ENCODE measurements around the gene ZNF219. TPM values are rescaled to one million over a fixed set of nuclear protein-coding genes. Genes with fewer than 3 reads are reported as not detected.

Gene ZNF219
- total RNA-seq, 1 experiment from 2014 or later: 45.8 TPM

- no peak for DNase-seq (ENCODE audit: low spot score)
- in situ Hi-C loops (cut with HindIII; ENCODE audit: low sequenced_read_pairs): no loop called here
Measured at GRCh38 chr14:21090194-21090939, 8.1 kb downstream of the ZNF219 start.

- in situ Hi-C loops (cut with HindIII; ENCODE audit: low sequenced_read_pairs): no loop called here
- DNase-seq (ENCODE audit: low spot score): no peak
Measured at GRCh38 chr14:21089877-21090193, 8.6 kb downstream of the ZNF219 start.

GRCh38 chr14:21089271-21089670 lies 9.2 kb downstream of the ZNF219 start:
- DNase-seq (ENCODE audit: low spot score): no peak
- in situ Hi-C loops (cut with HindIII; ENCODE audit: low sequenced_read_pairs): no loop called here

- DNase-seq (ENCODE audit: low spot score): no peak
- in situ Hi-C loops (cut with HindIII; ENCODE audit: low sequenced_read_pairs): no loop called here
Measured at GRCh38 chr14:21088687-21089086, 9.8 kb downstream of the ZNF219 start.

GRCh38 chr14:21087294-21088091 lies 11.0 kb downstream of the ZNF219 start:
- peak; percentile 95 for DNase-seq (ENCODE audit: low spot score)
- in situ Hi-C loops (cut with HindIII; ENCODE audit: low sequenced_read_pairs): no loop called here

GRCh38 chr14:21086908-21087293 lies 11.6 kb downstream of the ZNF219 start:
- in situ Hi-C loops (cut with HindIII; ENCODE audit: low sequenced_read_pairs): no loop called here
- DNase-seq (ENCODE audit: low spot score): no peak

- in situ Hi-C loops (cut with HindIII; ENCODE audit: low sequenced_read_pairs): no loop called here
- DNase-seq (ENCODE audit: low spot score): no peak
Measured at GRCh38 chr14:21084998-21085853, 13.2 kb downstream of the ZNF219 start.

- in situ Hi-C loops (cut with HindIII; ENCODE audit: low sequenced_read_pairs): no loop called here
- DNase-seq (ENCODE audit: low spot score): no peak
Measured at GRCh38 chr14:21084396-21084795, 14.1 kb downstream of the ZNF219 start.

GRCh38 chr14:21083565-21084325 lies 14.7 kb downstream of the ZNF219 start:
- in situ Hi-C loops (cut with HindIII; ENCODE audit: low sequenced_read_pairs): no loop called here
- no peak for DNase-seq (ENCODE audit: low spot score)

GRCh38 chr14:21081521-21082142 lies 16.8 kb downstream of the ZNF219 start:
- in situ Hi-C loops (cut with HindIII; ENCODE audit: low sequenced_read_pairs): no loop called here
- DNase-seq (ENCODE audit: low spot score): no peak

GRCh38 chr14:21078726-21079125 lies 19.7 kb downstream of the ZNF219 start:
- DNase-seq (ENCODE audit: low spot score): no peak
- in situ Hi-C loops (cut with HindIII; ENCODE audit: low sequenced_read_pairs): no loop called here

GRCh38 chr14:21078287-21078686 lies 20.2 kb downstream of the ZNF219 start:
- no peak for DNase-seq (ENCODE audit: low spot score)
- in situ Hi-C loops (cut with HindIII; ENCODE audit: low sequenced_read_pairs): no loop called here

GRCh38 chr14:21077672-21078071 lies 20.8 kb downstream of the ZNF219 start:
- in situ Hi-C loops (cut with HindIII; ENCODE audit: low sequenced_read_pairs): no loop called here
- no peak for DNase-seq (ENCODE audit: low spot score)

GRCh38 chr14:21075719-21076437 lies 22.6 kb downstream of the ZNF219 start:
- DNase-seq (ENCODE audit: low spot score): no peak
- in situ Hi-C loops (cut with HindIII; ENCODE audit: low sequenced_read_pairs): no loop called here

- peak; percentile 78 for DNase-seq (ENCODE audit: low spot score)
- in situ Hi-C loops (cut with HindIII; ENCODE audit: low sequenced_read_pairs): no loop called here
Measured at GRCh38 chr14:21074398-21075272, 23.8 kb downstream of the ZNF219 start.

- DNase-seq (ENCODE audit: low spot score): no peak
- in situ Hi-C loops (cut with HindIII; ENCODE audit: low sequenced_read_pairs): no loop called here
Measured at GRCh38 chr14:21073921-21074320, 24.5 kb downstream of the ZNF219 start.

- DNase-seq (ENCODE audit: low spot score): peak; percentile 28
- in situ Hi-C loops (cut with HindIII; ENCODE audit: low sequenced_read_pairs): no loop called here
Measured at GRCh38 chr14:21072781-21073339, 25.6 kb downstream of the ZNF219 start.
